Sigmoid colon (tissue), 7 donors: ENCODE data around the gene EPAS1. TPM values are rescaled to one million over a fixed set of nuclear protein-coding genes. Genes with fewer than 3 reads are reported as not detected.
A peak's percentile ranks its signal among the peaks of the same experiment; 100 is the strongest.

Experiments used
- DNase-seq: peaks from one replicate; pipeline ENCODE4 v3.0.0-alpha.2; 2019
- H3K27ac ChIP-seq, 4 donors: fragments of 200-600 bp; sonication (generic); one replicate each; pipeline ENCODE4 v1.5.1; 2016 to 2019; ENCODE audit warnings: mild to moderate bottlenecking in 1 of 4
- H3K27me3 ChIP-seq, 3 donors: fragments of 200-600 bp; sonication (generic); one replicate each; pipeline ENCODE4 v1.5.1; 2019; ENCODE audit warnings: mild to moderate bottlenecking in 1 of 3
- H3K36me3 ChIP-seq, 4 donors: fragments of 200-600 bp; sonication (generic); one replicate each; pipeline ENCODE4 v1.5.1; 2016 to 2019
- H3K4me1 ChIP-seq, 4 donors: fragments of 200-600 bp; sonication (generic); one replicate each; pipeline ENCODE4 v1.5.1; 2017 to 2019
- H3K4me3 ChIP-seq, 4 donors: fragments of 200-600 bp; sonication (generic); one replicate each; pipeline ENCODE4 v1.5.1; 2017 to 2019; ENCODE audit warnings: mild to moderate bottlenecking in 2 of 4, moderate library complexity in 1 of 4
- H3K9me3 ChIP-seq, 4 donors: fragments of 200-600 bp in 3 of 4; sonication (generic) in 3 of 4; one replicate each; pipeline versions ENCODE4 v1.5.1 to v1.6.1; 2013 to 2019
- EP300 ChIP-seq, 4 donors: sonication (generic); formaldehyde crosslinking; IDR thresholded peaks; one replicate each; pipeline ENCODE4 v1.6.1; 2017; ENCODE audit warnings: antibody characterized with exemption in 4 of 4
- POLR2A ChIP-seq, 2 donors: fragments of 450-650 bp; IDR thresholded peaks; one replicate each; pipeline ENCODE4 v1.6.1; 2016; ENCODE audit warnings: antibody characterized with exemption in 2 of 2, mild to moderate bottlenecking in 2 of 2, moderate library complexity in 2 of 2
- POLR2AphosphoS5 ChIP-seq, 4 donors: sonication (generic); formaldehyde crosslinking; IDR thresholded peaks; one replicate each; pipeline ENCODE4 v1.6.1; 2017; ENCODE audit warnings: antibody characterized with exemption in 4 of 4
- WGBS, 2 donors: extraction: QIAGEN DNeasy Blood & Tissue Kit; methylation state at CpG; one replicate each; pipeline ENCODE4 v1.1.7; 2013; 5-methylcytosine and 5-hydroxymethylcytosine counted together
- intact Hi-C: fragments of 100-400 bp; cut with DNase I; formaldehyde crosslinking; loops from one replicate; pipeline ENCODE4 v1.15.1; 2023
- polyA plus RNA-seq, 3 donors: library from polyadenylated mRNA; stranded (reverse); fragments of 200-250 nt; gene quantifications; one replicate each; pipeline ENCODE4 v1.2.3, GENCODE V29; 2013
- total RNA-seq, 4 donors: library from RNA; depleted of rRNA; stranded (reverse); fragments of >200 nt; gene quantifications; one replicate each; pipeline ENCODE4 v1.1.0, GENCODE V29; 2016
- TF ChIP-seq, protein P1 (sequence below), 4 experiments: fragments of 450-650 bp in 3 of 4; fragments of 200-600 bp in 1 of 4; IDR thresholded peaks; one replicate each; pipeline ENCODE4 v1.5.1; 2016 to 2019; ENCODE audit warnings: antibody characterized with exemption in 4 of 4, mild to moderate bottlenecking in 3 of 4, moderate library complexity in 2 of 4
- donor health status: healthy with polysubstance abuse.
- donor health status: Bipolar disorder and iron deficiency.
- donor health status: healthy.

EPAS1 gene
- total and polyA plus RNA-seq, 7 donors: 56.8 to 97.8 (median 62.2) TPM

DNA sequence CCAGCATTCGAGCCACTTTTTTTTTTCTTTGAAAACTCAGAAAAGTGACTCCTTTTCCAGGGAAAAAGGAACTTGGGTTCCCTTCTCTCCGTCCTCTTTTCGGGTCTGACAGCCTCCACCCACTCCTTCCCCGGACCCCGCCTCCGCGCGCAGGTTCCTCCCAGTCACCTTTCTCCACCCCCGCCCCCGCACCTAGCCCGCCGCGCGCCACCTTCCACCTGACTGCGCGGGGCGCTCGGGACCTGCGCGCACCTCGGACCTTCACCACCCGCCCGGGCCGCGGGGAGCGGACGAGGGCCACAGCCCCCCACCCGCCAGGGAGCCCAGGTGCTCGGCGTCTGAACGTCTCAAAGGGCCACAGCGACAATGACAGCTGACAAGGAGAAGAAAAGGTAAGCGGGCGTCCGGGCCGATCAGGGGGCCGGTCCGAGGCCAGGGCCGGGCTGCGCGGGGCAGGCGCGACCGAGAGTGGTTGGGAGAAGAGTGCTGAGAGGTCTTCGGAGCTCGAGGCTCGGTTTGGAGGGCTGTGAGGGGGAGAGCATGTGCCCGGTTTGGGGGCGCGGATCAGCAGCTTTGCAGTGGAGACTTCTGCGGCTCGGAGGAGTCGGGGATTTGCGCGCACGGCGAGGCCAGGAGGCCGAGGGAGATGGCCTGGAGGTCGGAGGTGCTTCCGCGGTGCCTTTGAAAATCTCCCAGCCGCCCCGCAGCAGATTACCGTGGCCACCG, 502 bp downstream of the EPAS1 start:
- Histone ChIP-seq H3K4me1 (peaks cover 0 to 31% (median 16%) of the 10 kb centered on the region in 4 donors), H3K4me3 (peak overlapping the region; percentile 62 to 81 (median 72)), H3K27me3 (no peaks in the 10 kb centered on the region), H3K27ac (peak overlapping the region; percentile 88 to 93 (median 90)), H3K9me3 (no peaks in the 10 kb centered on the region), H3K36me3 (no peaks in the 10 kb centered on the region)
- 0 to 1% methylated on average over 65 of the region's 65 CpGs for WGBS, 2 donors
- intact Hi-C loops: loop anchor here (1.0 to 10.0 kb wide), 6 partner anchors 38 to 285 kb away; no protein-coding TSS in a partner anchor
- TF ChIP-seq, protein P1, sequence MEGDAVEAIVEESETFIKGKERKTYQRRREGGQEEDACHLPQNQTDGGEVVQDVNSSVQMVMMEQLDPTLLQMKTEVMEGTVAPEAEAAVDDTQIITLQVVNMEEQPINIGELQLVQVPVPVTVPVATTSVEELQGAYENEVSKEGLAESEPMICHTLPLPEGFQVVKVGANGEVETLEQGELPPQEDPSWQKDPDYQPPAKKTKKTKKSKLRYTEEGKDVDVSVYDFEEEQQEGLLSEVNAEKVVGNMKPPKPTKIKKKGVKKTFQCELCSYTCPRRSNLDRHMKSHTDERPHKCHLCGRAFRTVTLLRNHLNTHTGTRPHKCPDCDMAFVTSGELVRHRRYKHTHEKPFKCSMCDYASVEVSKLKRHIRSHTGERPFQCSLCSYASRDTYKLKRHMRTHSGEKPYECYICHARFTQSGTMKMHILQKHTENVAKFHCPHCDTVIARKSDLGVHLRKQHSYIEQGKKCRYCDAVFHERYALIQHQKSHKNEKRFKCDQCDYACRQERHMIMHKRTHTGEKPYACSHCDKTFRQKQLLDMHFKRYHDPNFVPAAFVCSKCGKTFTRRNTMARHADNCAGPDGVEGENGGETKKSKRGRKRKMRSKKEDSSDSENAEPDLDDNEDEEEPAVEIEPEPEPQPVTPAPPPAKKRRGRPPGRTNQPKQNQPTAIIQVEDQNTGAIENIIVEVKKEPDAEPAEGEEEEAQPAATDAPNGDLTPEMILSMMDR (IDR thresholded peaks at IDR 0.05): peak in 1 of 4 experiments; percentile 12
- TF ChIP-seq EP300 (IDR thresholded peaks at IDR 0.05): no peak
- no peak for TF ChIP-seq POLR2AphosphoS5 (IDR thresholded peaks at IDR 0.05)
- peak in 1 of 2 donors; percentile 58 for TF ChIP-seq POLR2A (IDR thresholded peaks at IDR 0.05)
- peak; percentile 75 for DNase-seq

DNA sequence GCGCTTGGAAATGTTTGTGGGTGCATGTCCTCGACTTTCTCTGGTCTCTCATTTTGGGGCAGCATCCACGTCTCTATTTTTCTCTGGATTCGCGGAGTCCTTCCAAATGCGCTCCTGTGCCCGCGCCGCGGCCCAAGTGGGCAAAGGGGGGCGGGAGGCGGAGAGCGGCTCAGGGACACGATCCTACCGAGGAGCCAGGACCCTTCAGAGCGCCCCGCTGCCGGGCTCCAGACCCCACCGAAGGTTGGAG, 990 bp downstream of the EPAS1 start:
- Histone ChIP-seq H3K9me3 (no peaks in the 10 kb centered on the region), H3K36me3 (no peaks in the 10 kb centered on the region), H3K4me1 (peaks cover 0 to 31% (median 16%) of the 10 kb centered on the region in 4 donors), H3K4me3 (peak overlapping the region; percentile 62 to 81 (median 72)), H3K27me3 (no peaks in the 10 kb centered on the region), H3K27ac (peak overlapping the region; percentile 88 to 93 (median 90))
- 0 to 1% methylated on average over 19 of the region's 19 CpGs for WGBS, 2 donors
- DNase-seq: no peak
- TF ChIP-seq POLR2A (IDR thresholded peaks at IDR 0.05): no peak
- TF ChIP-seq, protein P1 (IDR thresholded peaks at IDR 0.05): no peak
- TF ChIP-seq POLR2AphosphoS5 (IDR thresholded peaks at IDR 0.05): no peak
- TF ChIP-seq EP300 (IDR thresholded peaks at IDR 0.05): no peak
- intact Hi-C loops: loop anchor here (1.0 to 10.0 kb wide), 5 partner anchors 37 to 286 kb away; no protein-coding TSS in a partner anchor

DNA sequence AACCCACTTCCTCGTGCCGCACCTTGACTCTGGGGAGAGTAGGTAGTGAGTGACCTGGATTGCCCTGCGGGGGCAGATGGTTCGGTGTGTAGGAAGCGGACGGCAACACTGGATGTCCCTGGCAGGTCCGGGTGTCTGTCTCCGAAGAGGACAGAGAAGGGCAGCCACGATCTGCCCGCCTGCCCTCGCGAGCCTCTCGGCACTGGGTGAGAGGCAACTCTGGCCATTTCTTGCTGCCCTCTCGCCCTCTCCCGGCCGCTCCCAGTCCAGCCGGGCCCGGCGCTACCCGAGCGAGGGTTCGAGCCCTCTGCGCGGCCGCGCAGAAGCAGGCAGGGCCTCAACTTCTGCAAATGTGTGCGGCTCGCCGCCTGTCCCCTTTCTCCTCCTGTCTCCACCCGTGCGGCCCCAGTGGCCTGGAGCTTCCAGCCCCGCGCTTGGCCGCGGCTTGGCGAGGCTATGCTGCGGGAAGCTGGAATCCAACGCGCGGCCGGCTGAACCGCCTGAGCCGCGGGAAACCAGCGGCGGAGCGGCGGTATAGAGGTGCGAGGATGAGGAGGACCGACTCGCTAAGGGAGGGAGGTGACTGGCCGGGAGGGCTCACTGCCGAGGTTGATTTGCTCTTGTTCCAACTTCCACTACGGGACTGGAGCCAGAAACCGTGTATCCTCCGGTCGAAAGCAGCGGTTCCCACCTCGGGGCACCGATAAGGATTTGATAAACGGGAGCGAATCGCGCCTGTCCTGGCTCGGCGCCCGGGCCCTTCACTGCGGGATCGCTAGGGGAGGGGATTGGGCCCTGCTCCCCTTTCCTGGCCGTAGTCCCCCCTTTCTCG, 1.5 kb downstream of the EPAS1 start:
- WGBS, 2 donors: 1% methylated on average over 71 of the region's 71 CpGs
- Histone ChIP-seq H3K27ac (peak overlapping the region; percentile 88 to 93 (median 90)), H3K36me3 (no peaks in the 10 kb centered on the region), H3K27me3 (no peaks in the 10 kb centered on the region), H3K4me1 (peaks cover 0 to 31% (median 16%) of the 10 kb centered on the region in 4 donors), H3K4me3 (peak overlapping the region; percentile 62 to 81 (median 72)), H3K9me3 (no peaks in the 10 kb centered on the region)
- DNase-seq: peak; percentile 77
- TF ChIP-seq POLR2AphosphoS5 (IDR thresholded peaks at IDR 0.05) (no peak), EP300 (IDR thresholded peaks at IDR 0.05) (no peak)
- TF ChIP-seq, protein P1 (IDR thresholded peaks at IDR 0.05): peak in 2 of 4 experiments; percentile 10 to 26
- intact Hi-C loops: loop anchor here (1.0 to 10.0 kb wide), 5 partner anchors 37 to 286 kb away; no protein-coding TSS in a partner anchor

DNA sequence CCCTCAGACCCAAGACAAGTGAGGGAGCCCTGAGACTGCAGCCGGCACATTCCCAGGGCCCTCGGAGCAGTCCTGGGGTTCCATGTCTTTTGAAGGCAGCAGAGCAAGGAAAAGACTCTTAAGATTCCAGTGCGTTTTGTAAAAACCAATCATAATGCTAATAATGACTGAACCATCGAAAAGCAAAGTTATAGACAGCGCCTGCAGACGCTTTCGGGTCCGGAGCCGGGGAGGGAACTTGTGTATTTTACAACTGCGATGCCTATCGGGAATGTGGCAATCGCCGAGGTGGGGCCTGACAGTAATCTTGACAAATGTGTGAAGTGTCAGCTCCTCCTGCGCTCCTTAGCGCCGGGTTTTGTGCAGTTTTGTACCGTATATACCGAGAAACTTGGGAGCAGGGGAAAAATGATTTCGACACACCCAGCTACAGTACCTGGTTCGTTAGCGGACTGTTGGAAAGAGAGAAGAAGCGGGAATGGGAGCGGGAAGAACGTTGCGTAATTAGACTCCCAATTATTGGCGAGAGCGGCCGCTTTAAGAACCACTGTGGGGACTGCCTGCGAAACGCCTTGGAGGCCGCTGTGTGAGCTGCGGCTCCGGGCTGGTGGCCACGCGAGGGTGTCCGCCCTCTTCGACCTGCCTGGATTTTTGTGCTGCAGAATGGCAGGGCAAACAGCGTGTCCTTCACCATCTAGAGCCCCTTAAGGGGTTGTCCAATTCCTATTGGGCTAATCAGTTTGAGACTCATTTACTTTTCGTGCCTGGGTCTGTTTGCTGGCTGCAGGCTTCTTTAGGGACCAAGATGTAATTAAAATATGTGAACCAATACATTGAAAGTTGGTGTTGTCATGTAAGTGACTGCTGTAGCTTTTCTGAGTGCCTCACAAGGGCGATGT, 2.4 kb downstream of the EPAS1 start:
- peak overlapping the region; percentile 62 to 81 (median 72) for H3K4me3 ChIP-seq
- 2 to 12% methylated on average over 40 of the region's 40 CpGs for WGBS, 2 donors
- peak overlapping the region; percentile 88 to 93 (median 90) for H3K27ac ChIP-seq
- H3K4me1 ChIP-seq: peaks cover 0 to 31% (median 16%) of the 10 kb centered on the region in 4 donors
- no peaks in the 10 kb centered on the region for H3K9me3 ChIP-seq
- intact Hi-C loops: loop anchor here (5.0 to 10.0 kb wide), 4 partner anchors 112 to 287 kb away; no protein-coding TSS in a partner anchor
- DNase-seq: peak; percentile 88
- TF ChIP-seq POLR2A (IDR thresholded peaks at IDR 0.05) (no peak), POLR2AphosphoS5 (IDR thresholded peaks at IDR 0.05) (peak in 3 of 4 donors; percentile 12 to 61 (median 36))
- no peaks in the 10 kb centered on the region for H3K27me3 ChIP-seq
- H3K36me3 ChIP-seq: no peaks in the 10 kb centered on the region
